ENCODE results near the gene SSMEM1.
"Not testable (repeated sequence)": the region's sequence is repeated elsewhere in the genome, so short reads cannot be mapped to it uniquely, and the experiment has no call there.

SSMEM1 gene

GRCh38 chr7:130213828-130214227 is 6.2 kb downstream of the SSMEM1 start:
- DNase-seq (ENCODE audit: low read depth in 2 of 2), result no peak

- no peak for DNase-seq (ENCODE audit: low read depth in 2 of 2)
Measured at GRCh38 chr7:130216025-130216424, 8.4 kb downstream of the SSMEM1 start.

- DNase-seq (ENCODE audit: low read depth in 2 of 2), result no peak
Measured at GRCh38 chr7:130216750-130217149, 9.1 kb downstream of the SSMEM1 start.

- no peak for DNase-seq (ENCODE audit: low read depth in 2 of 2)
Measured at GRCh38 chr7:130218806-130219620, 11.4 kb downstream of the SSMEM1 start.

- no peak for DNase-seq (ENCODE audit: low read depth in 2 of 2)
Measured at GRCh38 chr7:130219871-130220270, 12.2 kb downstream of the SSMEM1 start.

GRCh38 chr7:130221746-130222145 is 14.1 kb downstream of the SSMEM1 start:
- DNase-seq (ENCODE audit: low read depth in 2 of 2), result no peak

GRCh38 chr7:130223646-130224045 is 16.0 kb downstream of the SSMEM1 start:
- DNase-seq (ENCODE audit: low read depth in 2 of 2), result no peak

GRCh38 chr7:130224210-130224609 is 16.6 kb downstream of the SSMEM1 start:
- no peak for DNase-seq (ENCODE audit: low read depth in 2 of 2)

GRCh38 chr7:130224923-130225322 is 17.3 kb downstream of the SSMEM1 start:
- not testable (repeated sequence) for DNase-seq (ENCODE audit: low read depth in 2 of 2)

GRCh38 chr7:130226333-130226732 is 18.7 kb downstream of the SSMEM1 start:
- no peak for DNase-seq (ENCODE audit: low read depth in 2 of 2)

GRCh38 chr7:130227883-130228575 is 20.4 kb downstream of the SSMEM1 start:
- no peak for DNase-seq (ENCODE audit: low read depth in 2 of 2)

- no peak for DNase-seq (ENCODE audit: low read depth in 2 of 2)
Measured at GRCh38 chr7:130228840-130229502, 21.3 kb downstream of the SSMEM1 start.

- not testable (repeated sequence) for DNase-seq (ENCODE audit: low read depth in 2 of 2)
Measured at GRCh38 chr7:130229981-130230380, 22.3 kb downstream of the SSMEM1 start.

- DNase-seq (ENCODE audit: low read depth in 2 of 2), result no peak
Measured at GRCh38 chr7:130231792-130232191, 24.1 kb downstream of the SSMEM1 start.

- DNase-seq (ENCODE audit: low read depth in 2 of 2), result no peak
Measured at GRCh38 chr7:130232209-130232608, 24.5 kb downstream of the SSMEM1 start.

- DNase-seq (ENCODE audit: low read depth in 2 of 2), result no peak
Measured at GRCh38 chr7:130234078-130234477, 26.4 kb downstream of the SSMEM1 start.

- not testable (repeated sequence) for DNase-seq (ENCODE audit: low read depth in 2 of 2)
Measured at GRCh38 chr7:130236361-130236760, 28.7 kb downstream of the SSMEM1 start.

- DNase-seq (ENCODE audit: low read depth in 2 of 2), result no peak
Measured at GRCh38 chr7:130240240-130240639, 32.6 kb downstream of the SSMEM1 start.

GRCh38 chr7:130242198-130243014 is 34.7 kb downstream of the SSMEM1 start:
- peak; percentile 49 to 51 for DNase-seq (ENCODE audit: low read depth in 2 of 2)

- not testable (repeated sequence) for DNase-seq (ENCODE audit: low read depth in 2 of 2)
Measured at GRCh38 chr7:130243486-130243885, 35.8 kb downstream of the SSMEM1 start.

GRCh38 chr7:130246491-130246890 is 38.8 kb downstream of the SSMEM1 start:
- not testable (repeated sequence) for DNase-seq (ENCODE audit: low read depth in 2 of 2)

- not testable (repeated sequence) for DNase-seq (ENCODE audit: low read depth in 2 of 2)
Measured at GRCh38 chr7:130248842-130249241, 41.2 kb downstream of the SSMEM1 start.

All from activated CD4-positive, alpha-beta T cell treated with anti-CD3 and anti-CD28 coated beads for 24 hours (primary cell).